ENCODE measurements around the gene KCNK15.

The KCNK15 gene

DNA sequence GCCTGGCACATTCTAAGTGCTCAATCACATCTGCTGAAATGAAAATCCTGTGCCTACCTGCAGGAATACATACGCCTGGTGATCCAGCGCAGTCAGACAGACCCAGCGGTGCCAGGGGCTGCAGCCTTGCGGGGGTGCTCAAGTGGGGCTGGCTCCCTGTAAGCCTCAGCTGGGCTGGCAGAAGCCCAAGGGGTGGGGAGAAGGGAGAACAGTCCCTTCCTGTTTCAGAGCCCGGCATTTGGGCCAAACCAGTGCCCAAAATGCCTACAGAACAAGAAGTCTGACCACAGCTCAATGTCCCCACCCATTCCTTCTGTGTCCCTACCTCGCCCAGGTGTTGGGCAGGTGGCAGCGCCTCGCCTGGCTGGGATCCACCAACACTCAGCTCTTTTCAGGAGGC is 22.6 kb downstream of the KCNK15 start:
- Histone ChIP-seq H3K4me3 (replicated peaks; ENCODE audit: low read depth, low read length) (no peak overlapping the region), H3K36me3 (ENCODE audit: control insufficient read depth, insufficient read depth, low read length) (no peaks in the 10 kb centered on the region), H3K27me3 (replicated peaks; ENCODE audit: control insufficient read depth, insufficient read depth, low read length) (peaks cover 3% of the 10 kb centered on the region)
- no peak for DNase-seq (ENCODE audit: extremely low read depth, insufficient read length)
- TF ChIP-seq, protein P1, sequence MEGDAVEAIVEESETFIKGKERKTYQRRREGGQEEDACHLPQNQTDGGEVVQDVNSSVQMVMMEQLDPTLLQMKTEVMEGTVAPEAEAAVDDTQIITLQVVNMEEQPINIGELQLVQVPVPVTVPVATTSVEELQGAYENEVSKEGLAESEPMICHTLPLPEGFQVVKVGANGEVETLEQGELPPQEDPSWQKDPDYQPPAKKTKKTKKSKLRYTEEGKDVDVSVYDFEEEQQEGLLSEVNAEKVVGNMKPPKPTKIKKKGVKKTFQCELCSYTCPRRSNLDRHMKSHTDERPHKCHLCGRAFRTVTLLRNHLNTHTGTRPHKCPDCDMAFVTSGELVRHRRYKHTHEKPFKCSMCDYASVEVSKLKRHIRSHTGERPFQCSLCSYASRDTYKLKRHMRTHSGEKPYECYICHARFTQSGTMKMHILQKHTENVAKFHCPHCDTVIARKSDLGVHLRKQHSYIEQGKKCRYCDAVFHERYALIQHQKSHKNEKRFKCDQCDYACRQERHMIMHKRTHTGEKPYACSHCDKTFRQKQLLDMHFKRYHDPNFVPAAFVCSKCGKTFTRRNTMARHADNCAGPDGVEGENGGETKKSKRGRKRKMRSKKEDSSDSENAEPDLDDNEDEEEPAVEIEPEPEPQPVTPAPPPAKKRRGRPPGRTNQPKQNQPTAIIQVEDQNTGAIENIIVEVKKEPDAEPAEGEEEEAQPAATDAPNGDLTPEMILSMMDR (IDR thresholded peaks at IDR 0.05; ENCODE audit: insufficient read depth, low read length, poor library complexity, severe bottlenecking), result no peak

DNA sequence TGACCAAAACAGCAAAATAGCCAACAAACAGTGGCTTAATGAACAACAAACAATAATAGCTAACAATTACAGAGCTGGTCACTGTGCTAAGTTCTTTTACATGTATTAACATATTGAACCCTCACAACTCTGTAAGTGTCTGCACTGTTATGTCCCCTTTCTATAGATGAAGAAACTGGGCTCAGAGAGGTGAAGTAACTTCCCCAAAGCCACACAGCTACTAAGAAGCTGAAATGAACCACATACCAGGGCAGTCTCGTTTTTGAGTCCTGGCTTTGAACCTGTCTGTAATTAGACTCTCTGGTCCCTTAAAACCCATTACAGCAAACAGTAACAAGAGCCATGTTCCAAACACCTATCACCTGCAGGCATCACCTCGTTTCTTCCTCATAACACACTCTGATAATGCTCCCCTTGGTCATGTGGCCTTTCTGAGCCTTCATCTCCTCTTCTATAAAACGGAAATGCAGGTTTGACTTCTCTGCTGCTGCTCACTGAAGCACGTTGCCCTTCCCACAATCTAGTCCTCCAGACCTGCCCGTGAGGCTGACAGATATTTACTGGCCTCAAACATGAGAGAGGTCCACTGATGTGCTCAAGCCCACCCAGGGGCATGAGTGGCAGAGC is 23.3 kb downstream of the KCNK15 start:
- peaks cover 3% of the 10 kb centered on the region for H3K27me3 ChIP-seq (replicated peaks; ENCODE audit: control insufficient read depth, insufficient read depth, low read length)
- TF ChIP-seq, protein P1 (IDR thresholded peaks at IDR 0.05; ENCODE audit: insufficient read depth, low read length, poor library complexity, severe bottlenecking), result no peak
- DNase-seq (ENCODE audit: extremely low read depth, insufficient read length), result no peak
- no peaks in the 10 kb centered on the region for H3K36me3 ChIP-seq (ENCODE audit: control insufficient read depth, insufficient read depth, low read length)
- H3K4me3 ChIP-seq (replicated peaks; ENCODE audit: low read depth, low read length), result no peak overlapping the region

DNA sequence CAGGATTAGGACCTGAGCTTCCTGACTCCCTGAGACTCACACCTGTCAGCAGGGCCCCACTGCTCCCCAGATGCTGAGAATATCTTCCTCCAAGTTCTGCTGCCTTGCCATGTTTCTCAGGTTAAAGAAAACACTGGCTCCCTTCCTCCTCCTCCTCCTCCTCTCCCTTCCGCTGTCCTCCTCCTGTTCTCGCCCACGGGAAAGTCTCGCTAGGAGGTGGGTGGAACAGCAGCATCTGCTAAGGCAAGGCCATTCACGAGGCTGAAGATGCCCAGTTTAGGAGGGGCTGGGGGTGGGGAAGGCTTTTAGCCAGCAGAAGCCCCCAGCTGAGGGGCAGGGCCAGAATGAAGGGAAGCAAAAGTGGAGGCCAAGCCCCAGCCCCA is 23.8 kb downstream of the KCNK15 start:
- Histone ChIP-seq H3K27me3 (replicated peaks; ENCODE audit: control insufficient read depth, insufficient read depth, low read length) (no peaks in the 10 kb centered on the region; the same call in none of the 2 replicates), H3K36me3 (ENCODE audit: control insufficient read depth, insufficient read depth, low read length) (no peaks in the 10 kb centered on the region), H3K4me3 (replicated peaks; ENCODE audit: low read depth, low read length) (no peak overlapping the region)
- DNase-seq (ENCODE audit: extremely low read depth, insufficient read length), result no peak
- TF ChIP-seq, protein P1 (IDR thresholded peaks at IDR 0.05; ENCODE audit: insufficient read depth, low read length, poor library complexity, severe bottlenecking), result no peak

DNA sequence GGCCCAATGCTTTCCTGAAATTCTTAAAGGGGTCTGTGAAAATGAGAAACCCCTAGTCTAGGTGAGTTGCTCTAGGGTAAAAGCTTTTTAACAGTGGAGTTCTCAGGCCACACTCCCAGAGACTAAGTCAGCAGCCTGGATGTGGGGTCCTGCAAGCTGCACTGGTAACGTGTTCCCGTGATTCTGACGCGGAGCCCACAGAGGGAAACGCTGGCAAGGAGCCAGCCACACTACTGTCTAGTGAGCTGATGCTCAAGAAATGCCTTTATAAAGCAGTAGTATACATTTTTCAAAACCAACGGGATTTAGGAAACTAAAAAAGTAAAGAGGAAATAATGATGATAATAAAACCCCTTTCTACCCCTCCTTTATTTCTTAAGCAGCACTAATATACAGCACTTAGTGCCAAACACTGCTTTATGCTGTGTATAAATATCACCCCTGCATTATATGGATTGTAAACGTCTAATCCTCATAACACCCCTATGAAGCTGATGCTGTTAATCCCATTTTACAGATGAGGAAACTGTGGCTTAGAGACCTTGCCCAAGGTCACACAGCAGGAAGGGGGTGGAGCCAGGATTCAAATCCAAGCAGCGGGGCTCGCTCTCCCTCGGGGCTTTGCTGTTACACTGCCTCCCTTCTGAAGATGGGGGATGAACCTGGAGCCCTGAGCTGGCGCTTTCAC is 25.0 kb downstream of the KCNK15 start:
- TF ChIP-seq, protein P1 (IDR thresholded peaks at IDR 0.05; ENCODE audit: insufficient read depth, low read length, poor library complexity, severe bottlenecking), result no peak
- Histone ChIP-seq H3K4me3 (replicated peaks; ENCODE audit: low read depth, low read length) (no peak overlapping the region), H3K27me3 (replicated peaks; ENCODE audit: control insufficient read depth, insufficient read depth, low read length) (no peaks in the 10 kb centered on the region; the same call in none of the 2 replicates), H3K36me3 (ENCODE audit: control insufficient read depth, insufficient read depth, low read length) (no peaks in the 10 kb centered on the region)
- DNase-seq (ENCODE audit: extremely low read depth, insufficient read length), result no peak

DNA sequence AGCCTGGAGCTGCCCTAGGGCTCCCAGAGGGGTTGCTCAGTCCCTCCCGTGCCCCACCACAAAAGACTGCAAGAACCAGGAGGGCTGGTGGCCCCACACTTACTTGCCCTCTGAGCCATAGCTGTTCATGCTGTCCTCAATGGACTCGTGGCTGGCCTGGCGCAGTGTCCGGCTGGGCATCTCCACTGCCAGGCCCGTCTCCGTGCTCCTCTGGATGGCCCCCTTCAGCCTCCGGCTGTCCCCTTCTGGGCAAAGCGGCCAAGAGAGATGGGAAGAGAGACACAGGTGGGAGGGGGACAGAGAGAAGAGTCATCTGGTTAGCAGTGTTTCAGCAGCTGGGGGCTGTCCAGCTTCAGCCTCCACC is 25.5 kb downstream of the KCNK15 start:
- no peaks in the 10 kb centered on the region; the same call in none of the 2 replicates for H3K27me3 ChIP-seq (replicated peaks; ENCODE audit: control insufficient read depth, insufficient read depth, low read length)
- TF ChIP-seq, protein P1 (IDR thresholded peaks at IDR 0.05; ENCODE audit: insufficient read depth, low read length, poor library complexity, severe bottlenecking), result no peak
- no peak for DNase-seq (ENCODE audit: extremely low read depth, insufficient read length)

More for the DNA sequence above, 25.5 kb downstream of the KCNK15 start:
- Histone ChIP-seq H3K4me3 (replicated peaks; ENCODE audit: low read depth, low read length) (no peak overlapping the region), H3K36me3 (ENCODE audit: control insufficient read depth, insufficient read depth, low read length) (no peaks in the 10 kb centered on the region)

All from GM06990 (cell line).